Astrocyte (in vitro differentiated cells and primary cell): ENCODE measurements around the gene TNFRSF1B. TPM values are rescaled to one million over a fixed set of nuclear protein-coding genes. Genes with fewer than 3 reads are reported as not detected.

Source experiments
- DNase-seq: peaks from one replicate; pipeline ENCODE4 v3.0.0-alpha.2; 2010; ENCODE audit warnings: low read depth
- FAIRE-seq: peaks from 2 replicates; lab custom pipeline; 2011; peaks lifted over from hg19 to GRCh38; lab: Jason Lieb, UNC
- H2AFZ ChIP-seq: 2 replicates; pipeline ENCODE4 v1.6.0; 2012; ENCODE audit warnings: low read depth, low read length, inconsistent platforms
- H3K27ac ChIP-seq: 2 replicates; pipeline ENCODE4 v1.5.1; 2011; ENCODE audit warnings: low read depth, low read length, inconsistent platforms
- H3K27me3 ChIP-seq: 2 replicates; pipeline ENCODE4 v1.6.0; 2011; ENCODE audit warnings: low read length, inconsistent platforms; ENCODE audit not compliant: insufficient read depth
- H3K36me3 ChIP-seq: 2 replicates; pipeline ENCODE4 v1.5.1; 2011; ENCODE audit warnings: low read length, inconsistent platforms; ENCODE audit not compliant: insufficient read depth
- H3K4me1 ChIP-seq: 2 replicates; pipeline ENCODE4 v1.5.1; 2011; ENCODE audit warnings: low read length, inconsistent platforms; ENCODE audit not compliant: insufficient read depth
- H3K4me2 ChIP-seq: 2 replicates; pipeline ENCODE4 v1.6.0; 2012; ENCODE audit warnings: low read length, inconsistent platforms
- H3K4me3 ChIP-seq: 2 replicates; pipeline ENCODE4 v1.5.1; 2011; ENCODE audit warnings: low read depth, mild to moderate bottlenecking, low read length, inconsistent platforms; ENCODE audit not compliant: insufficient read depth
- H3K79me2 ChIP-seq: 2 replicates; pipeline ENCODE4 v1.6.0; 2012; ENCODE audit warnings: mild to moderate bottlenecking, low read length, inconsistent platforms; ENCODE audit not compliant: insufficient read depth
- H3K9ac ChIP-seq: 2 replicates; pipeline ENCODE4 v1.6.0; 2012; ENCODE audit warnings: mild to moderate bottlenecking, low read length, inconsistent platforms
- H3K9me3 ChIP-seq: 2 replicates; pipeline ENCODE4 v1.5.1; 2012; ENCODE audit warnings: low read depth, mild to moderate bottlenecking, low read length, inconsistent platforms; ENCODE audit not compliant: insufficient read depth
- H4K20me1 ChIP-seq: 2 replicates; pipeline ENCODE4 v1.6.0; 2012; ENCODE audit warnings: low read length, inconsistent platforms; ENCODE audit not compliant: insufficient read depth
- H3K27ac Mint-ChIP-seq: one replicate; pipeline ENCODE4 v1.8.0; 2021; ENCODE audit warnings: mild to moderate bottlenecking, mixed read lengths; ENCODE audit not compliant: unreplicated experiment
- H3K27me3 Mint-ChIP-seq: one replicate; pipeline ENCODE4 v1.8.0; 2021; ENCODE audit warnings: low read depth, mixed read lengths; ENCODE audit not compliant: unreplicated experiment
- H3K36me3 Mint-ChIP-seq: one replicate; pipeline ENCODE4 v1.8.0; 2021; ENCODE audit warnings: low read depth, mixed read lengths; ENCODE audit not compliant: unreplicated experiment
- H3K4me1 Mint-ChIP-seq: one replicate; pipeline ENCODE4 v1.8.0; 2021; ENCODE audit warnings: low read depth, mixed read lengths; ENCODE audit not compliant: unreplicated experiment
- H3K4me3 Mint-ChIP-seq: one replicate; pipeline ENCODE4 v1.8.0; 2021; ENCODE audit warnings: mild to moderate bottlenecking, moderate library complexity, mixed read lengths; ENCODE audit not compliant: unreplicated experiment
- H3K9me3 Mint-ChIP-seq: one replicate; pipeline ENCODE4 v1.8.0; 2021; ENCODE audit warnings: mild to moderate bottlenecking, mixed read lengths; ENCODE audit not compliant: unreplicated experiment
- EZH2 ChIP-seq: IDR thresholded peaks from 2 replicates; pipeline ENCODE4 v1.6.1; 2012; ENCODE audit warnings: mild to moderate bottlenecking, low read length, inconsistent platforms; ENCODE audit not compliant: insufficient read depth
- total RNA-seq: library from RNA; stranded (reverse); gene quantifications from 2 replicates; pipeline ENCODE4 v1.2.1, GENCODE V29; 2021
- TF ChIP-seq, protein P1 (sequence below): IDR thresholded peaks from 2 replicates; pipeline ENCODE4 v1.5.1; 2011; ENCODE audit warnings: low read depth, mild to moderate bottlenecking, inconsistent platforms, low read length, moderate library complexity; ENCODE audit not compliant: insufficient read depth

TNFRSF1B gene
- total RNA-seq, 1 donor from 2014 or later: 0.09 TPM

DNA sequence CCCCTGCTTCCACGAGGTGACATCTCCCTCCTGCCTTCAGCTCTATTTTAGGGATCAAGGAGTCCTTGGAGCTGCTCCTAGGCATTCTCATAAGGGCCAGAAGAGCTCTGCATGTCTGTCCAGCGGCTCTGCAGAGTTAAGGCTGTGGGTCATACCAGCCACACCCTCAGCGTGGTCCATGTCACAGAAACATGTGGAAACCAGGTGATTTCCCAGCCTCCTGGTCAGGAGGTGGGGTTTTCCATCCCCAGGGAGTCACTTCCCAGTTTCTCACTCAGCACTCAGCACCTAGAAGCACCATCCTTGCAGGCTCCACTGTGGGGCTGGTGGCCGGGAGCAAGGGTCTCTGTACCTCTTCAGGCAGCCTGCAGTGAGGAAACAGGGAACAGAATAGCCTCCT lies 1.4 kb upstream of the TNFRSF1B start:
- H3K27ac ChIP-seq: no peak overlapping the region
- no peak overlapping the region for H3K9ac ChIP-seq
- H3K4me1 Mint-ChIP-seq: peaks cover 5% of the 10 kb centered on the region
- FAIRE-seq: no peak
- TF ChIP-seq, protein P1, sequence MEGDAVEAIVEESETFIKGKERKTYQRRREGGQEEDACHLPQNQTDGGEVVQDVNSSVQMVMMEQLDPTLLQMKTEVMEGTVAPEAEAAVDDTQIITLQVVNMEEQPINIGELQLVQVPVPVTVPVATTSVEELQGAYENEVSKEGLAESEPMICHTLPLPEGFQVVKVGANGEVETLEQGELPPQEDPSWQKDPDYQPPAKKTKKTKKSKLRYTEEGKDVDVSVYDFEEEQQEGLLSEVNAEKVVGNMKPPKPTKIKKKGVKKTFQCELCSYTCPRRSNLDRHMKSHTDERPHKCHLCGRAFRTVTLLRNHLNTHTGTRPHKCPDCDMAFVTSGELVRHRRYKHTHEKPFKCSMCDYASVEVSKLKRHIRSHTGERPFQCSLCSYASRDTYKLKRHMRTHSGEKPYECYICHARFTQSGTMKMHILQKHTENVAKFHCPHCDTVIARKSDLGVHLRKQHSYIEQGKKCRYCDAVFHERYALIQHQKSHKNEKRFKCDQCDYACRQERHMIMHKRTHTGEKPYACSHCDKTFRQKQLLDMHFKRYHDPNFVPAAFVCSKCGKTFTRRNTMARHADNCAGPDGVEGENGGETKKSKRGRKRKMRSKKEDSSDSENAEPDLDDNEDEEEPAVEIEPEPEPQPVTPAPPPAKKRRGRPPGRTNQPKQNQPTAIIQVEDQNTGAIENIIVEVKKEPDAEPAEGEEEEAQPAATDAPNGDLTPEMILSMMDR: no peak
- TF ChIP-seq EZH2: no peak
- no peak overlapping the region for H3K4me2 ChIP-seq
- no peaks in the 10 kb centered on the region for H3K36me3 Mint-ChIP-seq
- peaks cover 12% of the 10 kb centered on the region for H3K4me1 ChIP-seq
- H3K4me3 ChIP-seq: no peak overlapping the region
- peaks cover 5% of the 10 kb centered on the region for H4K20me1 ChIP-seq
- H3K79me2 ChIP-seq: no peaks in the 10 kb centered on the region
- no peak overlapping the region for H3K4me3 Mint-ChIP-seq
- H3K27me3 Mint-ChIP-seq: peaks cover 63% of the 10 kb centered on the region
- H3K27me3 ChIP-seq: peaks cover 18% of the 10 kb centered on the region
- no peak overlapping the region for H2AFZ ChIP-seq
- no peak for DNase-seq
- no peaks in the 10 kb centered on the region for H3K36me3 ChIP-seq
- no peaks in the 10 kb centered on the region for H3K9me3 Mint-ChIP-seq
- no peaks in the 10 kb centered on the region for H3K9me3 ChIP-seq
- no peak overlapping the region for H3K27ac Mint-ChIP-seq

DNA sequence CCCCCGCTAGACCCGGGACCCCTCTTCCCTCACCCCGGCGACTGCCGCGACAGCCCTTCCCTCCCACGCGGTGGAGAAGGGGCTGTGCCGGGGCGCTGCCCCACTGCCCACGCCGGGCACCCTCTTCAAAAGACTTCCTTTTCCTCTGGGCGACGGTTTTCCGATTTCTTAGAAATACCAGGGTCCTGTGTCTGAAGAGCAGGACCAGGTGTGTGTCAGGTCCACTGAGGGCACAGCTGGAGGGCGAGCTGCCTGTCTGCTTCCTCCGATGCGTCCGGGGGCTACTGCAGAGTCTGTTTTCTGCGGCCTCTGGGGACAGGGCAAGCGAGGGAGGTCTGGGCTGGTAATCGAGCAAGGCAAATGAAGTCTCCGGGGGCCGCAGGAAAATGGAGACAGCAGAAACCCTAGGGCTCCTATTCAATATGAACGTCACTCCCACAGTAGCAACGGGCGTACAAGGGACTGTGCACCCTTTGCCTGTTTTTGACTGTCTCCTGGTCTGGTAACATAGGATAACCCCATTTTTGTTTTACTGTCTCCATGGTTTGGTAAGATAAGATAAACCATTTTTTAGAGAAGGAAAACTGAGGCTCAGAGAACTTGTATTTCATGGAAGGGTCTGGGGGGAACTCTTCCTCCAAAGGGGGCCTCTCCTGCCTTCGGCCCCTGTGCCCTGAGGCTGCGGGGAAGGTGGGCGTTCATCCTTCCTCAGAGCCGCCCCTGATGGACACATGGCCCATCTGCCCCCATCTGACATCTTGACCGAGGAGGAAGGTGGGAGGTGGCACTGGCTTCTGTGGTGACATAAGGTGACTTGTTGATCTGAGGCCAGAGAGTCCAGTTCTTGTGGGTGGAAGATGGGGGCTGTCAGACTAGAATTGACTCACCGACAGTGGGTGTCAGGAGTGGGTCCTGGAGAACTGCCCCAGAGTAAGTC lies 970 bp downstream of the TNFRSF1B start:
- Histone ChIP-seq H3K4me3 (peak overlapping the region; percentile 39), H3K4me1 (no peaks in the 10 kb centered on the region), H3K27me3 (peaks cover 19% of the 10 kb centered on the region), H3K36me3 (no peaks in the 10 kb centered on the region), H4K20me1 (no peaks in the 10 kb centered on the region), H3K9me3 (no peaks in the 10 kb centered on the region), H2AFZ (peak overlapping the region; percentile 78), H3K4me2 (peak overlapping the region; percentile 79), H3K79me2 (no peaks in the 10 kb centered on the region), H3K9ac (no peak overlapping the region), H3K27ac (no peak overlapping the region)
- DNase-seq (no peak), FAIRE-seq (no peak)
- Mint-ChIP-seq H3K4me1 (no peaks in the 10 kb centered on the region), H3K27me3 (peaks cover 77% of the 10 kb centered on the region), H3K27ac (no peak overlapping the region), H3K36me3 (no peaks in the 10 kb centered on the region), H3K9me3 (no peaks in the 10 kb centered on the region), H3K4me3 (peak overlapping the region; percentile 50)
- peak; percentile 56 for TF ChIP-seq EZH2
- TF ChIP-seq, protein P1: no peak
